ENCODE results near the gene RNF14.

Gene RNF14

DNA sequence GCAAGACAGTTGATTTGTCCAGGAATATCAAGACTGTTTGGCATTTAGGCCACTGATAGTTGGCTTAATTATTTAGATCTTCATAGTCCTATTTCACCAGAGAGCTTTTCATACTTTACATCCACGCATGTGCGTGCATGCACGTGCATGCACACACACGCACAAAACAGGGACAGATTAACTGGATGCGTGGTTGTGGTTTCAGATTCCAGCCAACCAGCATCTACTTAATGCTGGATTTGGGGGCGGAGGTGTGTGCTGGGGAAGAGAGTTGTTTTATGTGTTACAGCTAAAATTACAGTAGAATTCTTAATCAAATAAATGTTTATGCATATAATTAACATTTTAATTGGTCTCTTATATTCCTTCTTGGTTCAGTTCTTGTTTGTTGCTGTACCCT is 7.3 kb downstream of the RNF14 start:
- Histone ChIP-seq H4K20me1 (ENCODE audit: insufficient read depth, low read length, poor library complexity, severe bottlenecking) (no peaks in the 10 kb centered on the region), H3K79me2 (ENCODE audit: insufficient read depth, low read length) (peaks cover 7% of the 10 kb centered on the region; the same call in 1 of the 2 replicates), H3K4me1 (ENCODE audit: insufficient read depth, low read length, poor library complexity, severe bottlenecking) (peaks cover 20% of the 10 kb centered on the region), H3K27me3 (ENCODE audit: insufficient read depth, low read length, poor library complexity, severe bottlenecking) (no peaks in the 10 kb centered on the region), H3K4me2 (ENCODE audit: low read depth, low read length, poor library complexity, severe bottlenecking) (no peak overlapping the region), H3K9me2 (replicated peaks; ENCODE audit: low read depth, low read length) (no peaks in the 10 kb centered on the region), H2AFZ (ENCODE audit: low read length) (no peak overlapping the region), H3K36me3 (ENCODE audit: insufficient read depth, low read length) (peaks cover 26% of the 10 kb centered on the region; the same call in 1 of the 2 replicates), H3K9ac (ENCODE audit: low read depth, low read length, poor library complexity, severe bottlenecking) (no peak overlapping the region), H3K9me3 (ENCODE audit: insufficient read depth, low read depth, low read length) (no peaks in the 10 kb centered on the region), H3F3A (ENCODE audit: low read depth) (no peaks in the 10 kb centered on the region), H3K4me3 (ENCODE audit: low read length, poor library complexity, severe bottlenecking) (no peak overlapping the region)
- TF ChIP-seq CTCF (conservative IDR thresholded peaks at IDR 0.05; ENCODE audit: low read length) = no peak
- TF ChIP-seq EZH2phosphoT487 (IDR thresholded peaks at IDR 0.05; ENCODE audit: borderline replicate concordance) = no peak

GRCh38 chr5:141978389-141978788 is 9.5 kb downstream of the RNF14 start:
- Histone ChIP-seq H3F3A (ENCODE audit: low read depth) (no peaks in the 10 kb centered on the region), H3K9ac (ENCODE audit: low read depth, low read length, poor library complexity, severe bottlenecking) (no peak overlapping the region), H3K4me1 (ENCODE audit: insufficient read depth, low read length, poor library complexity, severe bottlenecking) (peaks cover 20% of the 10 kb centered on the region), H3K27me3 (ENCODE audit: insufficient read depth, low read length, poor library complexity, severe bottlenecking) (no peaks in the 10 kb centered on the region), H2AFZ (ENCODE audit: low read length) (no peak overlapping the region), H3K9me2 (replicated peaks; ENCODE audit: low read depth, low read length) (no peaks in the 10 kb centered on the region), H3K36me3 (ENCODE audit: insufficient read depth, low read length) (peaks cover 39% of the 10 kb centered on the region; the same call in 1 of the 2 replicates), H3K4me2 (ENCODE audit: low read depth, low read length, poor library complexity, severe bottlenecking) (no peak overlapping the region), H4K20me1 (ENCODE audit: insufficient read depth, low read length, poor library complexity, severe bottlenecking) (no peaks in the 10 kb centered on the region), H3K9me3 (ENCODE audit: insufficient read depth, low read depth, low read length) (no peaks in the 10 kb centered on the region), H3K4me3 (ENCODE audit: low read length, poor library complexity, severe bottlenecking) (no peak overlapping the region), H3K79me2 (ENCODE audit: insufficient read depth, low read length) (peaks cover 6% of the 10 kb centered on the region; the same call in 1 of the 2 replicates)
- TF ChIP-seq EZH2phosphoT487 (IDR thresholded peaks at IDR 0.05; ENCODE audit: borderline replicate concordance) = no peak
- no peak for TF ChIP-seq CTCF (conservative IDR thresholded peaks at IDR 0.05; ENCODE audit: low read length)

DNA sequence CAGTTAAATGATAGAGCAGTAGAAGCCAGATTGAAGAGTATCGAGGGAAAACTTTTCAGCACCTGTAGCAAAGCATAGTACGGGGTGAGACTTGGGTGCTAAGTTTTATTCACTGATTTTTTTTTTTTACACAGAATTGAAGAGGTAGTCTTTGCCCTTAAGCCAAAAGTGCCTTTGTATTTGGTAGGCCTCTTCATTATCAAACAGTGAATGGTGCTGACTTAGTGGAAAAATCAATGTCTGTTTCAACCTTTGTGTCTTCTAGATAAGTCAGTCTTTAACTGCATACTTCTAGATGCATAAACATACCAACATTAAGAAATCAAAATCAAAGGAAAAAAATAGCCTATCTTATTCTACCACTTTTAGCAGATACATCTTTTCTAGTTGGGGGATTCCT is 13.7 kb downstream of the RNF14 start:
- no peak overlapping the region for H3K4me3 ChIP-seq (ENCODE audit: low read length, poor library complexity, severe bottlenecking)
- peaks cover 65% of the 10 kb centered on the region; the same call in 1 of the 2 replicates for H3K36me3 ChIP-seq (ENCODE audit: insufficient read depth, low read length)
- no peak for TF ChIP-seq EZH2phosphoT487 (IDR thresholded peaks at IDR 0.05; ENCODE audit: borderline replicate concordance)
- no peak for TF ChIP-seq CTCF (conservative IDR thresholded peaks at IDR 0.05; ENCODE audit: low read length)

More for the DNA sequence above, 13.7 kb downstream of the RNF14 start:
- no peaks in the 10 kb centered on the region for H3K27me3 ChIP-seq (ENCODE audit: insufficient read depth, low read length, poor library complexity, severe bottlenecking)
- no peak overlapping the region for H3K4me2 ChIP-seq (ENCODE audit: low read depth, low read length, poor library complexity, severe bottlenecking)
- H3F3A ChIP-seq (ENCODE audit: low read depth) = no peaks in the 10 kb centered on the region
- H3K9me3 ChIP-seq (ENCODE audit: insufficient read depth, low read depth, low read length) = no peaks in the 10 kb centered on the region
- H4K20me1 ChIP-seq (ENCODE audit: insufficient read depth, low read length, poor library complexity, severe bottlenecking) = no peaks in the 10 kb centered on the region
- H3K79me2 ChIP-seq (ENCODE audit: insufficient read depth, low read length) = no peaks in the 10 kb centered on the region
- H3K9ac ChIP-seq (ENCODE audit: low read depth, low read length, poor library complexity, severe bottlenecking) = no peak overlapping the region
- H3K4me1 ChIP-seq (ENCODE audit: insufficient read depth, low read length, poor library complexity, severe bottlenecking) = no peaks in the 10 kb centered on the region
- no peaks in the 10 kb centered on the region for H3K9me2 ChIP-seq (replicated peaks; ENCODE audit: low read depth, low read length)
- H2AFZ ChIP-seq (ENCODE audit: low read length) = no peak overlapping the region
